ACHN (cell line): Measurements from ENCODE around the gene MLYCD.

Experiments used
- DNase-seq: peaks from one replicate; pipeline ENCODE4 v3.0.0-alpha.2; 2015
- in situ Hi-C: cut with HindIII; loops from 2 replicates; pipeline ENCODE4 v1.10.0; 2017; ENCODE audit warnings: low sequenced_read_pairs, low pct_ligation_motif_present, low pct_unique_long_range_greater_than_20kb

MLYCD gene

GRCh38 chr16:83959656-83960434, 60.9 kb downstream of the MLYCD start:
- in situ Hi-C loops: no loop called here
- DNase-seq: no peak

- in situ Hi-C loops: no loop called here
- no peak for DNase-seq
These were observed 61.8 kb downstream of the MLYCD start for GRCh38 chr16:83960521-83961249.

- DNase-seq: no peak
- in situ Hi-C loops: no loop called here
These were observed 62.7 kb downstream of the MLYCD start for GRCh38 chr16:83961591-83961990.

GRCh38 chr16:83963277-83964119, 64.6 kb downstream of the MLYCD start:
- in situ Hi-C loops: no loop called here

GRCh38 chr16:83964684-83965443, 65.9 kb downstream of the MLYCD start:
- in situ Hi-C loops: no loop called here
- DNase-seq: no peak

More at GRCh38 chr16:83963277-83964119, 64.6 kb downstream of the MLYCD start:
- no peak for DNase-seq

GRCh38 chr16:83965444-83966152, 66.7 kb downstream of the MLYCD start:
- in situ Hi-C loops: no loop called here
- no peak for DNase-seq

- in situ Hi-C loops: no loop called here
- no peak for DNase-seq
These were observed 67.3 kb downstream of the MLYCD start for GRCh38 chr16:83966153-83966696.

GRCh38 chr16:83967091-83967490, 68.2 kb downstream of the MLYCD start:
- DNase-seq: no peak
- in situ Hi-C loops: no loop called here

- peak; percentile 58 for DNase-seq
- in situ Hi-C loops: no loop called here
These were observed 69.0 kb downstream of the MLYCD start, which contains the start of gene NECAB2 for GRCh38 chr16:83967838-83968305. Gene NECAB2, plus strand, starts transcription at chr16:83968244. Its CDS starts 405 bp downstream, at chr16:83968649.

- in situ Hi-C loops: no loop called here
These were observed 69.5 kb downstream of the MLYCD start for GRCh38 chr16:83968306-83968851.

GRCh38 chr16:83968891-83969649, 70.2 kb downstream of the MLYCD start:
- in situ Hi-C loops: no loop called here
- no peak for DNase-seq

More at GRCh38 chr16:83968306-83968851, 69.5 kb downstream of the MLYCD start:
- DNase-seq: no peak

- no peak for DNase-seq
- in situ Hi-C loops: no loop called here
These were observed 71.0 kb downstream of the MLYCD start for GRCh38 chr16:83969771-83970429.

GRCh38 chr16:83970430-83970815, 71.5 kb downstream of the MLYCD start:
- in situ Hi-C loops: no loop called here
- no peak for DNase-seq

GRCh38 chr16:83971165-83972130, 72.5 kb downstream of the MLYCD start:
- in situ Hi-C loops: no loop called here
- no peak for DNase-seq
